ENCODE results near the gene TET2.
A peak's percentile ranks its signal among the peaks of the same experiment; 100 is the strongest.

The TET2 gene

GRCh38 chr4:105304085-105304484 lies 157.4 kb downstream of the TET2 start:
- peak; percentile 21 for DNase-seq

DNA sequence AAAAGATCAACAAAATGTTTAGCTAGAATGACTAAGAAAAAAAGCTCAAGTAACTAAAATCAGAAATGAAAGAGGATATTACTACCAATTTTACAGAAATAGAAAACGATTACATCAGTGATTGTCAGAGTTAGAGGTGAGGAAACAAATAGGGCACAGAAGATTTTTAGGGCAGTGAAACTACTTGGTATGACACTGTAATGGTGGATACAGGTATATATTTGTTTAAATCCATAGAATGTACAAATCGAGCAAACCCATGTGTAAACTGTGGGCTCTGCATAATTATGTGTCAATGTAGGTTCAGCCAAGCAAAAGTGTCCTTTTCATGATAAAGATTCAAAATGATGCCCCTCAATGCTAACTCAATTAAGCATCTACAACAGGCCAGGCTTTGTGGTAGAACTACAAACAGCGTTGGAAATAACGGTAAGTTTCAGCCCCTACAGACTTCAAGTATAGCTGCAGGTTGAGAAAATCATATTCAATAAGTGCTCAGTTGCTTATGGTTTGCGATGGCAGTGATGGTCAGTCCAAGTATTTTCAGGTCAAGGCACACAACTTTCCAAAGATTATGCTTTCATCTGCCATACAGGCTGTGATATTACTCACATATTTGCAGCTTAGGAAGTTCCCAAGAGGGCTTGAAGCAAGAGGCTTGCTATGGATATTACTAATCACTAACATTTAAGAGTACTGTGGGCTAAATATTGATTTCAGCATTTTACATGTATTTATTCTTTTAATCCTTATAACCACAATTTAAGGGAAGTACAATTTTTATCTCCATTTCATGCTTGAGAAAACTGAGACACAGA lies 158.6 kb downstream of the TET2 start:
- DNase-seq: peak; percentile 62

GRCh38 chr4:105306158-105306781 lies 159.6 kb downstream of the TET2 start:
- DNase-seq: no peak

GRCh38 chr4:105306820-105307219 lies 160.1 kb downstream of the TET2 start:
- DNase-seq: no peak

GRCh38 chr4:105318486-105318885 lies 171.8 kb downstream of the TET2 start:
- no peak for DNase-seq

- DNase-seq: no peak
These were observed 180.5 kb downstream of the TET2 start for GRCh38 chr4:105327222-105327621.

DNA sequence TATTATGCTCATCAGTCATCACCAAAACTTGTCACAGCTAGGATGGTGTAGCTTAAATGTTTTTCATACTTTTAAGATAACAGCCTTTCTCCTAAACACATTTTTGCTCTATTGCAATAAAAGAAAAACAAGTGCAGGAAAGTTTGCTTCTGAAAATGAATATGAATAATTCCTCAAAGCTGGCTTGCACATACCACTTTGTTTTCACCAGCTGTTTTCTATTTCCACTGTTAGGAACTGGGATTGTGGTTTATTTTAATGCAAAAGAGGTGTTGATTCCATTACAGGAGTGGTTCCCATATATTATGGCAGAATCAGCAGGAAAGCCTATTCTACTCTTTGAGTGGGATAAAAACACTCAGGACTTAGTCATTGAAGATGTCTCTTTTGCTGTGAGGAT lies 181.3 kb downstream of the TET2 start:
- no peak for DNase-seq

- no peak for DNase-seq
These were observed 182.4 kb downstream of the TET2 start for GRCh38 chr4:105329081-105329480.
